ENCODE results near the gene LARGE1.
"Not testable (repeated sequence)": the region's sequence is repeated elsewhere in the genome, so short reads cannot be mapped to it uniquely, and the experiment has no call there.

LARGE1 gene

DNA sequence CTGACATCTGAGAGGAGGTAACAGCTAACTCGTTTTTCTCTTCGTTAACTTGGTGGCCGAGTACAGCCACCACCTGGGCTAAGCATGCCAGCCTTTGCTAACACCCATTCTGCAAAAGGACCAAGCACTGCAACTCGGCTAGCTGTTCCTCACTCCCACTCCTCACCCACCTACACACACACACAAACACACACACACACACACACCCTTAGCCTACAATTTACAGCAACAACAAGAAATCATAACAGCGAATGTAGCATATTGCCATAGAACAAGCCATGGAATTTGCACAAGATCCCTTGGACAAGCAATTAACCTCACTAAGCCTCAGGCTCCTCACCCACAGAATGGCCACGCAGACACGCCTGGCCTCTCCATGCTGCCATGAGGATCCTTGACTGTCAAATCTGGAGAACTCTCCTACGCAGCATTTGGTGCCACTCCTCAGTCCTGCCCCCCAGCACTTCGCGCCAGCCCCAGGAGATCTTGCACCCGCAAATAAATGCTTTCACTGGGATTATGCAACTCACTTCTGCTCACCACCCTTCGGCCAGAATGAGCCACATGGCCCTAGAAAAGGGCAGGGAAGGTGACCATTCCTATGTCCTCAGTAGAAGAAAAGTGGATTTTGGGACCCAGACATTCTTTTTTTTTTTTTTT lies 58.9 kb downstream of the LARGE1 start:
- DNase-seq (ENCODE audit: low read depth, low spot score): no peak
- no peak overlapping the region for H3K27ac ChIP-seq

DNA sequence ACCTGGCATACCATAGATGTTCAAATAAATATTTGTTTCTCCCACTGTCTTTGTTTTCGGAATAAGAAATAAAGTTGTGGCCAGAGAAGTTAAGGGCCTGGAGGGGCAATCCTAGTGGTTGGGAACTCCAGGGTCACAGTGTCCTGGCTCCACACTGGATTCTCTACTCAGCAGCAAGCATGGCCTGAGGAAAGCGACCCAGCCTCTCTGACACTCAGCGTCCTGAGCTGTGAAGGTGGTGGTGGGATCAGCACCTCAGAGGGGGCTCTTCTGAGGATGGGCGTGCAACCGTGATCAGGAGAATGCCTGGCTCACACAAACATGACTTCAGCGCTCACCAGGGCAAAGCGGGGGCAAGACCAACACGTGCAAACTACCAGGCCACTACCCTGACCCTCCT lies 59.9 kb downstream of the LARGE1 start:
- DNase-seq (ENCODE audit: low read depth, low spot score): no peak
- H3K27ac ChIP-seq: no peak overlapping the region

DNA sequence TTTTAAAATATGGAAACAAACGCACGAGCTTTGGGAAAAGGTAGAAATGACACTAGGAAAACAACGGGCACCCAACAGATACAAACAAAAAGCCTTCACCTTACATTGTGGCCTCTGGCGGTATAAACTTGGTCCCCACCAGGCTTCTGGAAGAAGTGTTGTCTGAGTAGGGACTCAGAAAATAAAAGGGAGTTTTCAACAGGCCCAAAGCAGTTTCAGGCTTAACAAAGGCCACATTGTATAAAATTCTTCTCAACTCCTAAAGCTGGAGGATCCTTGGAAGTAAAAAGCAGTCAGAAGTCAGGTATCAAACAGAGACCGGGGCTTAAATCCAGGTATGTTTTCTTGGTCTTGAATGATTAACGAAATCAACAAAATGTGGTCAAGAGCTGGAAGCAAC lies 61.0 kb downstream of the LARGE1 start:
- no peak overlapping the region for H3K27ac ChIP-seq
- DNase-seq (ENCODE audit: low read depth, low spot score): no peak

- not testable (repeated sequence) for DNase-seq (ENCODE audit: low read depth, low spot score)
Observed at GRCh38 chr22:33858653-33859052, 61.6 kb downstream of the LARGE1 start.

DNA sequence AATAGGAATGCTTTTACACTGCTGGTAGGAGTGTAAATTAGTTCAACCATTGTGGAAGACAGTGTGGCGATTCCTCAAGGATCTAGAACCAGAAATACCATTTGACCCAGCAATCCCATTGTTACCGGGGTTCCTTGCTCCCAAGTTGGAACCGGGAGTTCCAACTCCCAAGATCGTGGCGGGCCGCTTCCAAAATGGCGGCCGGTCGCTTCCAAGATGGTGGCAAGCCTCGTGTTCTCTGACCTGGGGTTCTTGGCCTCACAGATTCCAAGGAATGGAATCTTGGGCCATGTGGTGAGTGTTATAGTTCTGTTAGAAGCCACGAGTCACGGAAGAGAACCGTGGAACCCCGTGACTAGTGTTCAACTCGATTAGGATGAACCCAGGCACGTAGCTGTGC lies 62.5 kb downstream of the LARGE1 start:
- H3K27ac ChIP-seq; DNase-seq (ENCODE audit: low read depth, low spot score): not testable (repeated sequence)

More at GRCh38 chr22:33858653-33859052, 61.6 kb downstream of the LARGE1 start:
- not testable (repeated sequence) for H3K27ac ChIP-seq

DNA sequence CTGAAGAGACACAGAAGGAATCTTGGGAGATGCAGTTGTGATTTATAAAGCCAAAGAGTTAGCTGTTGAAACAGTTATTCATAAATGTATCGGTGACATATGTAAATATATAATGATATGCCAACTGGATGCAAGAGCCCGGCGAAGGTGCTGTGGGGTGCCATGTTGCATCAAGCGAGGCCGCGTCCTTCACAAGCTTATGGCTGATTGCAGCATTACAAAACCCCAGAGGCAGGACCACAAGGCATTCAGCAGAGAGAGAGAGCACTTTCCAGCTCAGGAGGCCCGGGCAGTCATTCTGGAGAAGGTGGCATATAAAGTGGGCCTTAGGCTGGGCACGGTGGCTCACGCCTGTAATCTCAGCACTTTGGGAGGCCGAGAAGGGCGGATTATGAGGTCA lies 65.6 kb downstream of the LARGE1 start:
- no peak overlapping the region for H3K27ac ChIP-seq
- DNase-seq (ENCODE audit: low read depth, low spot score): no peak

- H3K27ac ChIP-seq: peak overlapping the region; percentile 12
- DNase-seq (ENCODE audit: low read depth, low spot score): peak; percentile 8
Observed at GRCh38 chr22:33853200-33854097, 66.8 kb downstream of the LARGE1 start.

GRCh38 chr22:33851821-33852384 lies 68.4 kb downstream of the LARGE1 start:
- no peak overlapping the region for H3K27ac ChIP-seq
- peak; percentile 6 for DNase-seq (ENCODE audit: low read depth, low spot score)

DNA sequence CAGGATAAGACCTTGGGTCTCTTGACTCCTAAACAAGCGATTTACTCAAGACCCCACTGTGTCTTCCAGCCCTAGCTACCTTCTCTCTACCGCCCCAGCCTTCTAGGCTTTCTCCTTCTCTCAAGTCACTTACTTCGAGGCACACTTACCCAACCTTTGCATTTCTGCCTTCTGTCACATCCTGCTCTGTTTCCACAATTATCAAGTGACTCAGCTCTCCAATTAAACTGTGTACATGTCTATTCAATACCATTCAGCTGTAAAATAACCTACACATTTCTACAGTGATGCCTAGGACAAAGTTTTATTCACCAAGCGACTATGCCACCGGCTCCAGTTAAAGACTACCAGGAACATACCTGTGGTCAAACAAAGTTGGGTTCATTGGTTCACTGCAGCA lies 69.0 kb downstream of the LARGE1 start:
- DNase-seq (ENCODE audit: low read depth, low spot score): peak; percentile 12

GRCh38 chr22:33850724-33851123 lies 69.6 kb downstream of the LARGE1 start:
- DNase-seq (ENCODE audit: low read depth, low spot score): no peak

More for the DNA sequence above, 69.0 kb downstream of the LARGE1 start:
- no peak overlapping the region for H3K27ac ChIP-seq

GRCh38 chr22:33850193-33850592 lies 70.1 kb downstream of the LARGE1 start:
- no peak for DNase-seq (ENCODE audit: low read depth, low spot score)
- no peak overlapping the region for H3K27ac ChIP-seq

More at GRCh38 chr22:33850724-33851123, 69.6 kb downstream of the LARGE1 start:
- no peak overlapping the region for H3K27ac ChIP-seq

GRCh38 chr22:33848251-33848650 lies 72.0 kb downstream of the LARGE1 start:
- no peak overlapping the region for H3K27ac ChIP-seq

DNA sequence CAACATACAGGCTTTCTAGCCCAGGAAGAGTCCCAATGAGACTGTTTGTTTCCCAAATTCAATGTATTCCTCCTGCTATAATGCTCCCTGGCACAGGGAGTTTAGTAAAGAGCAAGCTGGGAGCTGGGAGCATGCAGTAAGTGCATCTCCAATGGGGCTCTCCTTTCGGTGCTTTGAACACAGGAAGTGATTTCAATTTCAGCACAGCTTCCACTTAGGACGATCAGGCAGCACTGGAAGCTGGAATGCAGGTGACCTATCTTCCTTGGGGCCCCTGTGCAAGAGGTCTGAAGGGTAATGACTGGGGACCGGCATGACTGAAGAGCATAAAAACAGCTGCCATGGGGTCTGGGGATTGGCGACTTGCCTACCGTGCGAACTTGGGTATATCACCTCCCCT lies 76.0 kb downstream of the LARGE1 start:
- H3K27ac ChIP-seq: no peak overlapping the region
- DNase-seq (ENCODE audit: low read depth, low spot score): no peak

More at GRCh38 chr22:33848251-33848650, 72.0 kb downstream of the LARGE1 start:
- no peak for DNase-seq (ENCODE audit: low read depth, low spot score)

- H3K27ac ChIP-seq: no peak overlapping the region
- DNase-seq (ENCODE audit: low read depth, low spot score): no peak
Observed at GRCh38 chr22:33842421-33843094, 77.7 kb downstream of the LARGE1 start.

- H3K27ac ChIP-seq: no peak overlapping the region
Observed at GRCh38 chr22:33842006-33842354, 78.3 kb downstream of the LARGE1 start.

DNA sequence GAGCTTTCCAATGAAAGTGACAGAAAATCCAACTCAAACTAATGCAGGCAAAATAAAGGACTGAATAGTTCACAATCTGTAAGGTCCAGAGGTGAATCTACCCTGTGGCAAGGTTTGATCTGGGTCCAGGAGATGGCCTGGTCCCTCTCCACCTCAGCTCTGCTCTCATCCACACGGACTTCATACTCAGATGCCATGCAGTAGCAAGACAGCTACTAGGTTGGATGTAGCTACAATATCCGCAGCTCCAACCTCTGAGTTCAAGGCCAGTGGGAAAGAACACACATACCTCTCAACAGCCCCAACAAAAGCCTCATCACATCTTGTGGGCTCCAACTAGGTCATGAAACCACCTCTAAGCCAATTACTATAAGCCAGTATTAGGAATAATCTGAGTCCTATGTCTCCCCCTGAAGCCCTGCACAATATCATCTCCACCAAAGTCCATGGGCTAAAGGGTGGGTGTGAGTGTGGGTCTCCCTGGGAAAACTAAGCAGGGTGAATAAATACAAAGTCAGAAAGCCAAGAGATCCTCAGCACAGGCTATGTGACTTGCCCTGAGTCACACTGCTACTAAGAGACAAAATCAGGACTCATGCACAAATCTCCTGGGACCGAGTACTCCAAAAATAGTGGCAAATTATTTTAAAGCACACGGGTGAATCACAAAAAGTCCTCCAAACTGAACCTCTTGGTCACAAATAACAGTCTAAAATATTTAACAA lies 78.8 kb downstream of the LARGE1 start:
- no peak overlapping the region for H3K27ac ChIP-seq
- no peak for DNase-seq (ENCODE audit: low read depth, low spot score)

More at GRCh38 chr22:33842006-33842354, 78.3 kb downstream of the LARGE1 start:
- DNase-seq (ENCODE audit: low read depth, low spot score): no peak

DNA sequence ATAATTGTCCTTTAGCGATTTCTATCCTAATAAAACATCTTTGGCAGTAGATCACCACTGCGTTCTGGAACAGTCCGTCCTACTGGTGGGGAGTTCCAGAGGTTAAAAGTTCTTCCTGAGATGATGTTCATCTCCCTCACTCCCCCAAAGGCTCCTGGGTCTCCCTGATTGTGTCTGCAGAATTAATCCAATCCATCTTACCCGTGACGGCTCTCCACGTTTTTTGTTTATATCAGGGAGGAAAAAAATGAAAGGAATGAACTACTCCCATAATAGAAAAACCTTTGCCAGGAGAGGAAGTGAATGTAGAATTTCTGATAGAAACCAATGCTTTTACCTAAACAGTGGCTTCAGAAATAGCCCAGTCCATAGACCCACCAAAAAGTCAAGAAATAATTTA lies 81.6 kb downstream of the LARGE1 start:
- DNase-seq (ENCODE audit: low read depth, low spot score): no peak

DNA sequence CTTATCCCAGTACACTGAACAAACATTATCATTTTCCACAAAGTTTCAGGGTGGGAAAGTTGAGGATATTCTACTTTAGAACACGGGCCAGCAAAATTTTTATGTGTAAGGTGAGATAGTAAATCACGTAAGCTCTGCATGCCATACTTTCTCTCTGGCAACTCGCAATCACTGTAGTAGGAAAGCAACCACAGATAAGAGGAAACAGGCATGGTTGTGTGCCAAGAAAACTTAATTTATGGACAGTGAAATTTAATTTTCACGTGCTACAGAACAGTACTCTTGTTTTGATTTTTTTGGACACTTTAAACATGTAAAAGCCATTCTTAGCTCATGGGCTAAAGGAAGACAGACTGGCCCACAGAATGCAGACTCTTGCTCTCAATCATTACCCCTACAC lies 82.5 kb downstream of the LARGE1 start:
- DNase-seq (ENCODE audit: low read depth, low spot score): no peak
- H3K27ac ChIP-seq: no peak overlapping the region

More for the DNA sequence above, 81.6 kb downstream of the LARGE1 start:
- no peak overlapping the region for H3K27ac ChIP-seq

- H3K27ac ChIP-seq: no peak overlapping the region
- no peak for DNase-seq (ENCODE audit: low read depth, low spot score)
Observed at GRCh38 chr22:33835265-33835664, 85.0 kb downstream of the LARGE1 start.

All from epithelial cell of prostate (primary cell).